Measurements from ENCODE around the gene C4BPB.

- TF ChIP-seq SUZ12 (IDR thresholded peaks at IDR 0.05; ENCODE audit: extremely low read depth, insufficient read depth, insufficient read length): no peak
- no peak for TF ChIP-seq ZNF274 (IDR thresholded peaks at IDR 0.05; ENCODE audit: low read depth, low read length)
- TF ChIP-seq YY1 (IDR thresholded peaks at IDR 0.05; ENCODE audit: insufficient read depth, insufficient read length): no peak
Observed at GRCh38 chr1:207139616-207140015, 51.0 kb downstream of the C4BPB start.
